Thymus (tissue), 2 donors: Measurements from ENCODE around the gene G2E3. TPM values are rescaled to one million over a fixed set of nuclear protein-coding genes. Genes with fewer than 3 reads are reported as not detected.

Source experiments
- polyA plus RNA-seq: library from polyadenylated mRNA; stranded (reverse); fragments of 200-250 nt; gene quantifications from one replicate; pipeline ENCODE4 v1.2.3, GENCODE V29; 2013
- total RNA-seq: library from RNA; stranded (reverse); fragments of 120-200 nt; gene quantifications from one replicate; pipeline ENCODE4 v1.2.4, GENCODE V29; 2013
- donor health status: healthy.

The G2E3 gene
- total and polyA plus RNA-seq, 2 donors: 8.7 to 32.3 TPM

Other genes with a start within 250 kb of the G2E3 start
- 78.1 TPM for gene SCFD1, start 63.2 kb downstream of the G2E3 start, total RNA-seq
- gene SCFD1, start 63.2 kb downstream of the G2E3 start, polyA plus RNA-seq: 107 TPM